K562 (cell line): ENCODE data around the gene COL24A1. TPM values are rescaled to one million over a fixed set of nuclear protein-coding genes. Genes with fewer than 3 reads are reported as not detected.

Experiments
- ATAC-seq: fragments of 200-7000 bp; cut with Tn5 transposase; 3 replicates; pipeline ENCODE4 v1.9.1; 2020; ENCODE audit warnings: moderate library complexity
- BruUV-seq: library from RNA; stranded (reverse); fragments of 400-500 nt; replicated peaks from 2 replicates; lab custom pipeline; 2021; lab: Mats Ljungman, UMichigan
- CTCF ChIA-PET: fragments of 300-600 bp; formaldehyde crosslinking; extraction: SDS; loops from one replicate; lab custom pipeline; 2021; ENCODE audit warnings: low intra/inter-chr PET ratio; lab: Yijun Ruan, JAX
- POLR2A ChIA-PET: fragments of 300-600, 350-650 bp; sonication (Branson Sonifier 250); formaldehyde crosslinking; extraction: SDS; loops from one replicate; lab custom pipeline; 2021; ENCODE audit warnings: antibody characterized with exemption, inconsistent platforms; lab: Yijun Ruan, JAX
- DNase-seq, 4 experiments: peaks; one replicate each; pipeline versions ENCODE4 v3.0.0 to v3.0.0-alpha.2; 2011 to 2018; ENCODE audit warnings: low spot score in 3 of 4, mixed read lengths in 3 of 4; ENCODE audit errors: extremely low read depth in 1 of 4
- FAIRE-seq: peaks from 2 replicates; lab custom pipeline; 2011; peaks lifted over from hg19 to GRCh38; lab: Jason Lieb, UNC
- H2AFZ ChIP-seq: 2 replicates; pipeline ENCODE4 v1.6.0; 2011; ENCODE audit warnings: low read depth, low read length, control low read depth, inconsistent platforms
- H3K27ac ChIP-seq: fragments of 200-600 bp; 3 replicates; pipeline ENCODE4 v1.8.0; 2011; ENCODE audit warnings: low read depth, mild to moderate bottlenecking, control low read depth, inconsistent platforms, low read length, moderate library complexity, mixed read lengths; ENCODE audit errors: extremely low read depth
- H3K27me3 ChIP-seq, 2 experiments: fragments of 300-600 bp in 1 of 2; 2 replicates in 1 of 2; 3 replicates in 1 of 2; pipeline versions ENCODE4 v1.6.0 to v1.8.0; 2011; ENCODE audit warnings: inconsistent platforms in 2 of 2, low read length in 2 of 2, mild to moderate bottlenecking in 1 of 2, mixed read lengths in 1 of 2, moderate library complexity in 1 of 2; ENCODE audit not compliant: control insufficient read depth in 2 of 2, insufficient read depth in 2 of 2
- H3K36me3 ChIP-seq: fragments of 300-600 bp; 3 replicates; pipeline ENCODE4 v1.8.0; 2011; ENCODE audit warnings: mild to moderate bottlenecking, low read length, inconsistent platforms; ENCODE audit not compliant: control insufficient read depth, insufficient read depth
- H3K4me1 ChIP-seq, 2 experiments: fragments of 200-600 bp in 1 of 2; replicated peaks in 1 of 2; 2 replicates in 1 of 2; 3 replicates in 1 of 2; pipeline versions ENCODE4 v1.5.1 to v1.8.0; 2011; ENCODE audit warnings: inconsistent platforms in 2 of 2, low read length in 2 of 2, mild to moderate bottlenecking in 1 of 2, mixed read lengths in 1 of 2, moderate library complexity in 1 of 2; ENCODE audit not compliant: control insufficient read depth in 2 of 2, insufficient read depth in 2 of 2
- H3K4me2 ChIP-seq: 2 replicates; pipeline ENCODE4 v1.6.1; 2011; ENCODE audit warnings: low read length, control low read depth, inconsistent platforms, mixed read lengths; ENCODE audit not compliant: insufficient read depth
- H3K4me3 ChIP-seq: fragments of 200-600 bp; sonication (generic), shearing (Covaris generic); 2 replicates; pipeline ENCODE4 v1.5.1; 2016; ENCODE audit warnings: control low read depth, inconsistent platforms
- H3K79me2 ChIP-seq: fragments of 200-600 bp; 3 replicates; pipeline ENCODE4 v1.8.0; 2011; ENCODE audit warnings: low read length, inconsistent platforms; ENCODE audit not compliant: control insufficient read depth, insufficient read depth
- H3K9ac ChIP-seq, 2 experiments: 2 replicates each; pipeline versions ENCODE4 v1.6.0 to v1.6.1; 2011; ENCODE audit warnings: low read depth in 2 of 2, low read length in 2 of 2, control low read depth in 1 of 2, inconsistent platforms in 1 of 2, mild to moderate bottlenecking in 1 of 2, mixed read lengths in 1 of 2; ENCODE audit not compliant: insufficient read depth in 1 of 2
- H3K9me1 ChIP-seq: one replicate; pipeline ENCODE4 v1.6.0; 2011; ENCODE audit warnings: inconsistent platforms, mild to moderate bottlenecking, low read length, moderate library complexity; ENCODE audit not compliant: control insufficient read depth, insufficient read depth
- H3K9me3 ChIP-seq: replicated peaks from 2 replicates; pipeline ENCODE4 v1.5.1; 2011; ENCODE audit warnings: low read depth, low read length, inconsistent platforms; ENCODE audit not compliant: control insufficient read depth, insufficient read depth
- H4K20me1 ChIP-seq: replicated peaks from 2 replicates; pipeline ENCODE4 v1.6.1; 2011; ENCODE audit warnings: low read length, inconsistent platforms, mixed read lengths; ENCODE audit not compliant: control insufficient read depth, insufficient read depth
- BHLHE40 ChIP-seq: IDR thresholded peaks from 2 replicates; pipeline ENCODE4 v1.6.1; 2011; ENCODE audit warnings: low read length, improper control_type of control experiment
- CBFA2T2 ChIP-seq: fragments of 450-650 bp; conservative IDR thresholded peaks from 2 replicates; pipeline ENCODE4 v1.6.1; 2017; ENCODE audit warnings: mild to moderate bottlenecking
- GATAD2A ChIP-seq: fragments of 450-650 bp; IDR thresholded peaks from 2 replicates; pipeline ENCODE4 v1.6.1; 2017
- HDAC1 ChIP-seq, 2 experiments: fragments of 450-650 bp; IDR thresholded peaks; 2 replicates each; pipeline ENCODE4 v1.6.1; 2016 to 2017; ENCODE audit warnings: inconsistent platforms in 1 of 2, mild to moderate bottlenecking in 1 of 2, moderate library complexity in 1 of 2
- HDAC6 ChIP-seq: IDR thresholded peaks from 2 replicates; pipeline ENCODE4 v1.6.1; 2012; ENCODE audit warnings: low read depth, mild to moderate bottlenecking, control low read depth, inconsistent platforms, low read length, moderate library complexity
- KLF1 ChIP-seq: fragments of 450-650 bp; IDR thresholded peaks from 2 replicates; pipeline ENCODE4 v1.6.1; 2016; ENCODE audit warnings: missing genetic modification characterization, missing compliant biosample characterization
- MBD2 ChIP-seq: sonication (generic); IDR thresholded peaks from 2 replicates; pipeline ENCODE4 v1.6.1; 2016; ENCODE audit warnings: low read depth, borderline replicate concordance
- NR1H2 ChIP-seq: sonication (generic); formaldehyde crosslinking; IDR thresholded peaks from 2 replicates; pipeline ENCODE4 v1.4.0; 2020; ENCODE audit warnings: mild to moderate bottlenecking, missing genetic modification reagents
- ZBTB1 ChIP-seq: sonication (generic); formaldehyde crosslinking; IDR thresholded peaks from 2 replicates; pipeline ENCODE4 v1.8.1; 2023; ENCODE audit warnings: missing genetic modification reagents, low read depth, mild to moderate bottlenecking, borderline replicate concordance
- WGBS: fragments of 100-300 bp; shearing (Covaris generic); methylation state at CpG from one replicate; pipeline ENCODE4 v1.1.6; 2016; ENCODE audit warnings: low coverage, mixed read lengths; ENCODE audit not compliant: insufficient coverage; ENCODE audit errors: missing lambda C conversion rate; 5-methylcytosine and 5-hydroxymethylcytosine counted together
- in situ Hi-C: fragments of 300-500 bp; cut with MboI; formaldehyde crosslinking; loops from 4 replicates; pipeline ENCODE4 v1.15.0; 2018; ENCODE audit warnings: inconsistent platforms, mixed read lengths
- intact Hi-C: fragments of 100-400 bp; cut with micrococcal nuclease; formaldehyde crosslinking; loops from 2 replicates; pipeline ENCODE4 v1.14.2; 2022
- polyA plus RNA-seq, 8 experiments: library from polyadenylated mRNA; depleted of rRNA in 4 of 8; stranded (reverse) in 5 of 8; unstranded in 3 of 8; fragments of >200 nt; fragmentation: Nextera tagmentation in 2 of 8; fragmentation: Illumina TruSeq in 1 of 8; extraction: Ambion mirVana in 2 of 8; extraction: Trizol in 1 of 8; gene quantifications; 2 replicates each; pipeline versions ENCODE4 v1.2.1 to v1.2.3, GENCODE V29; 2011 to 2014; ENCODE audit warnings: inconsistent platforms in 1 of 8, missing spikeins in 1 of 8
- total RNA-seq, 7 experiments: library from RNA; depleted of rRNA in 6 of 7; stranded (reverse); fragments of >200 nt in 6 of 7; fragmentation: Illumina TruSeq in 2 of 7; extraction: Trizol in 2 of 7; gene quantifications; 2 replicates each; pipeline versions ENCODE4 v1.2.1 to v1.2.3, GENCODE V29; 2011 to 2021; ENCODE audit warnings: low replicate concordance in 1 of 7
- TF ChIP-seq, protein P1 (sequence below): fragments of 450-650 bp; IDR thresholded peaks from 2 replicates; pipeline ENCODE4 v1.6.1; 2017; ENCODE audit warnings: antibody characterized with exemption
- TF ChIP-seq, protein P2 (sequence below): fragments of 450-650 bp; IDR thresholded peaks from 2 replicates; pipeline ENCODE4 v1.6.1; 2016; ENCODE audit warnings: borderline replicate concordance
- TF ChIP-seq, protein P3 (sequence below): fragments of 450-650 bp; formaldehyde crosslinking; IDR thresholded peaks from 2 replicates; pipeline ENCODE4 v1.4.0; 2022; ENCODE audit warnings: mild to moderate bottlenecking, moderate library complexity
- TF ChIP-seq, protein P4 (sequence below): fragments of 250-450 bp; sonication (Bioruptor Pico); IDR thresholded peaks from 2 replicates; pipeline ENCODE4 v1.4.0; 2020; ENCODE audit warnings: mild to moderate bottlenecking, moderate library complexity
- TF ChIP-seq, protein P5 (sequence below): sonication (generic); formaldehyde crosslinking; IDR thresholded peaks from 2 replicates; pipeline ENCODE4 v1.8.0; 2023; ENCODE audit warnings: mild to moderate bottlenecking, missing genetic modification reagents

Gene COL24A1
- total and polyA plus RNA-seq, 9 of the 15 experiments (the other 6 are each of a cell fraction or from before 2014, with no cell fraction given): 0.01 to 0.06 (median 0.03) TPM; not detected in 2

DNA sequence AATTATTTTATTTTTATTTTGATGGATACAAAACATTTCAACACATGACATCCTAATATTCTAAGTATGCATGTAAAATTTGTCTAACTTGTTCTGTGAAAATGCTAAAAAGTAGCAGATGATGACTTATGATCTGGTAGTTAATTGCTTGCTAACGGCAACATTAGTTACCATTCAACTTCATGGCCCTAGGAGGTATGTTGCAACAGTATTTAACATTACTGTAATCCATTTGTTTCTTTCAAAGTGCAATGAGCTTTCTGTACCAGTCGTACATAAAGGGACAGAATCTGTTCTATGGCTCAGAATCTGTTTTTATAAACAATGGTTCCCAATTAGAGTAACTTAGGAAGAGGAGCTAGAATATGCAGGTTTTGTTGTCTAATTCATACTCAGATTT, 356.8 kb downstream of the COL24A1 start (continued):
- TF ChIP-seq ZBTB1 (CRISPR knock-in tag) (no peak), BHLHE40 (no peak)
- TF ChIP-seq, protein P1, sequence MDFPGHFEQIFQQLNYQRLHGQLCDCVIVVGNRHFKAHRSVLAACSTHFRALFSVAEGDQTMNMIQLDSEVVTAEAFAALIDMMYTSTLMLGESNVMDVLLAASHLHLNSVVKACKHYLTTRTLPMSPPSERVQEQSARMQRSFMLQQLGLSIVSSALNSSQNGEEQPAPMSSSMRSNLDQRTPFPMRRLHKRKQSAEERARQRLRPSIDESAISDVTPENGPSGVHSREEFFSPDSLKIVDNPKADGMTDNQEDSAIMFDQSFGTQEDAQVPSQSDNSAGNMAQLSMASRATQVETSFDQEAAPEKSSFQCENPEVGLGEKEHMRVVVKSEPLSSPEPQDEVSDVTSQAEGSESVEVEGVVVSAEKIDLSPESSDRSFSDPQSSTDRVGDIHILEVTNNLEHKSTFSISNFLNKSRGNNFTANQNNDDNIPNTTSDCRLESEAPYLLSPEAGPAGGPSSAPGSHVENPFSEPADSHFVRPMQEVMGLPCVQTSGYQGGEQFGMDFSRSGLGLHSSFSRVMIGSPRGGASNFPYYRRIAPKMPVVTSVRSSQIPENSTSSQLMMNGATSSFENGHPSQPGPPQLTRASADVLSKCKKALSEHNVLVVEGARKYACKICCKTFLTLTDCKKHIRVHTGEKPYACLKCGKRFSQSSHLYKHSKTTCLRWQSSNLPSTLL: no peak

DNA sequence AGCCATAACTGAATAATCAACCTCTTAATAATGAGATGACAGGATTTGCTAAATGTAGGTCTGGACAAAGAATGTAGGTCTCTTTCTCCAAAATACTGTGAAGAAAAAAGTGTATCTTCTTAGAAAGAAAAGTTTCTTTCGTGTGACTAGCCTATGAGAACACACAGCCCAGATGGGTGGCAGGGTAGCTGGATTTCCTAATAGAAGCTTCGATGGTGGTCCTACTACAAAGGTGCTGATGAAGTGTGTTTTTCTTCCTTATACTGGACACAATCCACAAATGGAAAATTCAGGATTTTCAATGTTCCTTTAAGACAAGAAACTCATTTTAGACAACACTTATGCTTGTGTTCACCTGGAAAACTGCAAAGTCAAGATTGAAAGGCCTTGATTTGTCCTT, 358.2 kb downstream of the COL24A1 start:
- H2AFZ ChIP-seq: no peak overlapping the region
- WGBS: 0% methylated on average over 2 of the region's 2 CpGs
- DNase-seq (no peak), FAIRE-seq (no peak), ATAC-seq (no peak)
- no peaks in the 10 kb centered on the region for H4K20me1 ChIP-seq
- no peak overlapping the region for H3K27ac ChIP-seq
- ChIA-PET CTCF (no interaction called here), POLR2A (no interaction called here)
- BruUV-seq: no TSS peak
- H3K79me2 ChIP-seq: no peaks in the 10 kb centered on the region
- no peak overlapping the region for H3K4me3 ChIP-seq
- H3K4me2 ChIP-seq: no peak overlapping the region
- no peaks in the 10 kb centered on the region for H3K9me1 ChIP-seq
- in situ Hi-C loops (no loop called here), intact Hi-C loops (no loop called here)
- no peaks in the 10 kb centered on the region for H3K27me3 ChIP-seq
- H3K4me1 ChIP-seq: no peaks in the 10 kb centered on the region
- H3K9me3 ChIP-seq: no peaks in the 10 kb centered on the region
- H3K36me3 ChIP-seq: no peaks in the 10 kb centered on the region
- no peak overlapping the region for H3K9ac ChIP-seq
- no peak for TF ChIP-seq CBFA2T2
- TF ChIP-seq, protein P2, sequence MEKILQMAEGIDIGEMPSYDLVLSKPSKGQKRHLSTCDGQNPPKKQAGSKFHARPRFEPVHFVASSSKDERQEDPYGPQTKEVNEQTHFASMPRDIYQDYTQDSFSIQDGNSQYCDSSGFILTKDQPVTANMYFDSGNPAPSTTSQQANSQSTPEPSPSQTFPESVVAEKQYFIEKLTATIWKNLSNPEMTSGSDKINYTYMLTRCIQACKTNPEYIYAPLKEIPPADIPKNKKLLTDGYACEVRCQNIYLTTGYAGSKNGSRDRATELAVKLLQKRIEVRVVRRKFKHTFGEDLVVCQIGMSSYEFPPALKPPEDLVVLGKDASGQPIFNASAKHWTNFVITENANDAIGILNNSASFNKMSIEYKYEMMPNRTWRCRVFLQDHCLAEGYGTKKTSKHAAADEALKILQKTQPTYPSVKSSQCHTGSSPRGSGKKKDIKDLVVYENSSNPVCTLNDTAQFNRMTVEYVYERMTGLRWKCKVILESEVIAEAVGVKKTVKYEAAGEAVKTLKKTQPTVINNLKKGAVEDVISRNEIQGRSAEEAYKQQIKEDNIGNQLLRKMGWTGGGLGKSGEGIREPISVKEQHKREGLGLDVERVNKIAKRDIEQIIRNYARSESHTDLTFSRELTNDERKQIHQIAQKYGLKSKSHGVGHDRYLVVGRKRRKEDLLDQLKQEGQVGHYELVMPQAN: no peak
- TF ChIP-seq, protein P3, sequence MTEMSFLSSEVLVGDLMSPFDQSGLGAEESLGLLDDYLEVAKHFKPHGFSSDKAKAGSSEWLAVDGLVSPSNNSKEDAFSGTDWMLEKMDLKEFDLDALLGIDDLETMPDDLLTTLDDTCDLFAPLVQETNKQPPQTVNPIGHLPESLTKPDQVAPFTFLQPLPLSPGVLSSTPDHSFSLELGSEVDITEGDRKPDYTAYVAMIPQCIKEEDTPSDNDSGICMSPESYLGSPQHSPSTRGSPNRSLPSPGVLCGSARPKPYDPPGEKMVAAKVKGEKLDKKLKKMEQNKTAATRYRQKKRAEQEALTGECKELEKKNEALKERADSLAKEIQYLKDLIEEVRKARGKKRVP (CRISPR knock-in tag): no peak
- TF ChIP-seq, protein P4, sequence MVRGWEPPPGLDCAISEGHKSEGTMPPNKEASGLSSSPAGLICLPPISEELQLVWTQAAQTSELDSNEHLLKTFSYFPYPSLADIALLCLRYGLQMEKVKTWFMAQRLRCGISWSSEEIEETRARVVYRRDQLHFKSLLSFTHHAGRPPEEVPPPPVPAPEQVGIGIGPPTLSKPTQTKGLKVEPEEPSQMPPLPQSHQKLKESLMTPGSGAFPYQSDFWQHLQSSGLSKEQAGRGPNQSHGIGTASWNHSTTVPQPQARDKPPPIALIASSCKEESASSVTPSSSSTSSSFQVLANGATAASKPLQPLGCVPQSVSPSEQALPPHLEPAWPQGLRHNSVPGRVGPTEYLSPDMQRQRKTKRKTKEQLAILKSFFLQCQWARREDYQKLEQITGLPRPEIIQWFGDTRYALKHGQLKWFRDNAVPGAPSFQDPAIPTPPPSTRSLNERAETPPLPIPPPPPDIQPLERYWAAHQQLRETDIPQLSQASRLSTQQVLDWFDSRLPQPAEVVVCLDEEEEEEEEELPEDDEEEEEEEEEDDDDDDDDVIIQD (CRISPR knock-in tag): no peak
- no peak for TF ChIP-seq KLF1
- TF ChIP-seq MBD2: no peak
- TF ChIP-seq NR1H2 (CRISPR knock-in tag): no peak
- TF ChIP-seq GATAD2A: no peak
- TF ChIP-seq HDAC1 (IDR thresholded peaks at IDR 0.05): no peak
- TF ChIP-seq, protein P5, sequence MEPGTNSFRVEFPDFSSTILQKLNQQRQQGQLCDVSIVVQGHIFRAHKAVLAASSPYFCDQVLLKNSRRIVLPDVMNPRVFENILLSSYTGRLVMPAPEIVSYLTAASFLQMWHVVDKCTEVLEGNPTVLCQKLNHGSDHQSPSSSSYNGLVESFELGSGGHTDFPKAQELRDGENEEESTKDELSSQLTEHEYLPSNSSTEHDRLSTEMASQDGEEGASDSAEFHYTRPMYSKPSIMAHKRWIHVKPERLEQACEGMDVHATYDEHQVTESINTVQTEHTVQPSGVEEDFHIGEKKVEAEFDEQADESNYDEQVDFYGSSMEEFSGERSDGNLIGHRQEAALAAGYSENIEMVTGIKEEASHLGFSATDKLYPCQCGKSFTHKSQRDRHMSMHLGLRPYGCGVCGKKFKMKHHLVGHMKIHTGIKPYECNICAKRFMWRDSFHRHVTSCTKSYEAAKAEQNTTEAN (CRISPR knock-in tag): no peak
- no peak for TF ChIP-seq HDAC6
